Neural progenitor cell (in vitro differentiated cells): Measurements from ENCODE around the gene CD4. TPM values are rescaled to one million over a fixed set of nuclear protein-coding genes. Genes with fewer than 3 reads are reported as not detected.
A peak's percentile ranks its signal among the peaks of the same experiment; 100 is the strongest.

Source experiments
- DNase-seq: peaks from one replicate; pipeline ENCODE4 v3.0.0-alpha.2; 2016; ENCODE audit warnings: low spot score
- H2AFZ ChIP-seq: fragments of 200-600 bp; sonication (generic); replicated peaks from 2 replicates; pipeline ENCODE4 v1.6.1; 2016; ENCODE audit warnings: antibody characterized with exemption
- H3F3A ChIP-seq: fragments of 200-600 bp; sonication (generic); 2 replicates; pipeline ENCODE4 v1.6.1; 2016; ENCODE audit warnings: antibody characterized with exemption, low read depth
- H3K27ac ChIP-seq: fragments of 200-600 bp; sonication (generic); 2 replicates; pipeline ENCODE4 v1.5.1; 2016; ENCODE audit warnings: mild to moderate bottlenecking
- H3K27me3 ChIP-seq: fragments of 200-600 bp; sonication (generic); 2 replicates; pipeline ENCODE4 v1.6.1; 2016; ENCODE audit warnings: mild to moderate bottlenecking, moderate library complexity
- H3K36me3 ChIP-seq: fragments of 200-600 bp; sonication (generic); 2 replicates; pipeline ENCODE4 v1.5.1; 2016
- H3K4me1 ChIP-seq: fragments of 200-600 bp; sonication (generic); 2 replicates; pipeline ENCODE4 v1.6.1; 2016; ENCODE audit warnings: mixed run types
- H3K4me2 ChIP-seq: fragments of 200-600 bp; sonication (generic); 2 replicates; pipeline ENCODE4 v1.6.1; 2016
- H3K4me3 ChIP-seq: fragments of 200-600 bp; sonication (generic); 2 replicates; pipeline ENCODE4 v1.5.1; 2016
- H3K79me2 ChIP-seq: fragments of 200-600 bp; sonication (generic); 2 replicates; pipeline ENCODE4 v1.6.1; 2016; ENCODE audit warnings: low read depth
- H3K9ac ChIP-seq: fragments of 200-600 bp; sonication (generic); 2 replicates; pipeline ENCODE4 v1.6.1; 2016
- H3K9me3 ChIP-seq: fragments of 200-600 bp; sonication (generic); 2 replicates; pipeline ENCODE4 v1.5.1; 2016; ENCODE audit warnings: low read depth
- H4K20me1 ChIP-seq: fragments of 200-600 bp; sonication (generic); 2 replicates; pipeline ENCODE4 v1.6.1; 2016; ENCODE audit warnings: low read depth
- H3K27ac Mint-ChIP-seq: 3 replicates; pipeline ENCODE4 v1.8.0; 2021; ENCODE audit warnings: mixed read lengths
- H3K27me3 Mint-ChIP-seq: 2 replicates; pipeline ENCODE4 v1.8.0; 2022; ENCODE audit warnings: low read depth, mild to moderate bottlenecking, inconsistent platforms, moderate library complexity, mixed read lengths; ENCODE audit not compliant: insufficient read depth
- H3K36me3 Mint-ChIP-seq: 3 replicates; pipeline ENCODE4 v1.8.0; 2021; ENCODE audit warnings: mixed read lengths
- H3K4me1 Mint-ChIP-seq: 3 replicates; pipeline ENCODE4 v1.8.0; 2021; ENCODE audit warnings: mixed read lengths
- H3K4me3 Mint-ChIP-seq: 3 replicates; pipeline ENCODE4 v1.8.0; 2021; ENCODE audit warnings: mild to moderate bottlenecking, moderate library complexity, mixed read lengths
- H3K9me3 Mint-ChIP-seq: 3 replicates; pipeline ENCODE4 v1.8.0; 2020; ENCODE audit warnings: mixed read lengths
- CTCF ChIP-seq: fragments of 200-600 bp; sonication (generic); IDR thresholded peaks from 2 replicates; pipeline ENCODE4 v1.5.1; 2017; ENCODE audit warnings: antibody characterized with exemption, mild to moderate bottlenecking
- EZH2 ChIP-seq: fragments of 200-600 bp; sonication (generic); IDR thresholded peaks from 2 replicates; pipeline ENCODE4 v1.6.1; 2017; ENCODE audit warnings: antibody characterized with exemption, mild to moderate bottlenecking, moderate library complexity
- EZH2phosphoT487 ChIP-seq: fragments of 200-600 bp; sonication (generic); IDR thresholded peaks from 2 replicates; pipeline ENCODE4 v1.6.1; 2017; ENCODE audit warnings: antibody characterized with exemption
- total RNA-seq: library from RNA; depleted of rRNA; stranded (reverse); fragments of >200 nt; gene quantifications from 2 replicates; pipeline ENCODE4 v1.2.3, GENCODE V29; 2015; ENCODE audit warnings: low replicate concordance

CD4 gene
- total RNA-seq, 1 donor from 2014 or later: 2.5 TPM

- H3K4me3 Mint-ChIP-seq: peak overlapping the region; percentile 73
- Histone ChIP-seq H3K4me2 (no peak overlapping the region), H3K36me3 (no peaks in the 10 kb centered on the region), H3K9ac (no peak overlapping the region), H3K9me3 (no peaks in the 10 kb centered on the region), H3K4me3 (no peak overlapping the region), H4K20me1 (peaks cover 18% of the 10 kb centered on the region), H3K27me3 (no peaks in the 10 kb centered on the region), H3K79me2 (peaks cover 34% of the 10 kb centered on the region), H3K4me1 (peaks cover 33% of the 10 kb centered on the region), H2AFZ (no peak overlapping the region), H3K27ac (no peak overlapping the region), H3F3A (peaks cover 43% of the 10 kb centered on the region)
- H3K9me3 Mint-ChIP-seq: no peaks in the 10 kb centered on the region
- peaks cover 62% of the 10 kb centered on the region for H3K4me1 Mint-ChIP-seq
- H3K27me3 Mint-ChIP-seq: peaks cover 10% of the 10 kb centered on the region
- DNase-seq: no peak
- H3K36me3 Mint-ChIP-seq: peaks cover 19% of the 10 kb centered on the region
- TF ChIP-seq EZH2phosphoT487: no peak
- TF ChIP-seq EZH2: no peak
- no peak for TF ChIP-seq CTCF
- no peak overlapping the region for H3K27ac Mint-ChIP-seq
Measured at GRCh38 chr12:6826125-6826733, 36.9 kb downstream of the CD4 start.

- Mint-ChIP-seq H3K4me1 (peaks cover 58% of the 10 kb centered on the region), H3K27me3 (peaks cover 10% of the 10 kb centered on the region), H3K4me3 (peak overlapping the region; percentile 84), H3K36me3 (peaks cover 25% of the 10 kb centered on the region), H3K27ac (peak overlapping the region; percentile 95), H3K9me3 (no peaks in the 10 kb centered on the region)
- H3K79me2 ChIP-seq: peaks cover 36% of the 10 kb centered on the region
- H3K4me2 ChIP-seq: peak overlapping the region; percentile 89
- no peak overlapping the region for H3K27ac ChIP-seq
- no peak for DNase-seq
- TF ChIP-seq EZH2 (no peak), EZH2phosphoT487 (no peak), CTCF (no peak)
- H3K4me1 ChIP-seq: peaks cover 32% of the 10 kb centered on the region
- peaks cover 40% of the 10 kb centered on the region for H3F3A ChIP-seq
- H4K20me1 ChIP-seq: peaks cover 18% of the 10 kb centered on the region
- peak overlapping the region; percentile 27 for H3K4me3 ChIP-seq
- H3K9ac ChIP-seq: no peak overlapping the region
- H3K36me3 ChIP-seq: peaks cover 2% of the 10 kb centered on the region
- no peaks in the 10 kb centered on the region for H3K9me3 ChIP-seq
- no peaks in the 10 kb centered on the region for H3K27me3 ChIP-seq
- H2AFZ ChIP-seq: no peak overlapping the region
Measured at GRCh38 chr12:6826734-6827436, 37.6 kb downstream of the CD4 start.

GRCh38 chr12:6827437-6827911 is 38.1 kb downstream of the CD4 start:
- DNase-seq: peak; percentile 91
- peaks cover 12% of the 10 kb centered on the region for H3K27me3 Mint-ChIP-seq
- no peak overlapping the region for H3K9ac ChIP-seq

More at GRCh38 chr12:6827437-6827911, 38.1 kb downstream of the CD4 start:
- peaks cover 36% of the 10 kb centered on the region for H3K79me2 ChIP-seq
- H3K27me3 ChIP-seq: no peaks in the 10 kb centered on the region
- Mint-ChIP-seq H3K36me3 (peaks cover 29% of the 10 kb centered on the region), H3K4me3 (peak overlapping the region; percentile 84), H3K27ac (peak overlapping the region; percentile 95), H3K9me3 (no peaks in the 10 kb centered on the region), H3K4me1 (peaks cover 53% of the 10 kb centered on the region)
- peaks cover 34% of the 10 kb centered on the region for H3F3A ChIP-seq
- H3K4me3 ChIP-seq: peak overlapping the region; percentile 27
- no peak overlapping the region for H3K27ac ChIP-seq
- H2AFZ ChIP-seq: no peak overlapping the region
- H3K36me3 ChIP-seq: peaks cover 6% of the 10 kb centered on the region
- TF ChIP-seq CTCF (no peak), EZH2 (no peak), EZH2phosphoT487 (no peak)
- H3K4me1 ChIP-seq: peaks cover 26% of the 10 kb centered on the region
- H3K4me2 ChIP-seq: peak overlapping the region; percentile 89
- peaks cover 18% of the 10 kb centered on the region for H4K20me1 ChIP-seq
- no peaks in the 10 kb centered on the region for H3K9me3 ChIP-seq
